GM12878 (cell line): ENCODE data around the gene BBS2. TPM values are rescaled to one million over a fixed set of nuclear protein-coding genes. Genes with fewer than 3 reads are reported as not detected.

ENCODE experiments used
- ATAC-seq: fragments of 200-7000 bp; cut with Tn5 transposase; 3 replicates; pipeline ENCODE4 v1.9.1; 2020; ENCODE audit warnings: mild to moderate bottlenecking, moderate library complexity
- BruUV-seq: library from RNA; stranded (reverse); fragments of 400-500 nt; replicated peaks from 2 replicates; lab custom pipeline; 2021; lab: Mats Ljungman, UMichigan
- CTCF ChIA-PET: fragments of 300-600 bp; sonication (Branson Sonifier 250); formaldehyde crosslinking; extraction: SDS; loops from one replicate; lab custom pipeline; 2021; ENCODE audit warnings: inconsistent platforms; lab: Yijun Ruan, JAX
- POLR2A ChIA-PET: fragments of 350-600 bp; formaldehyde crosslinking; extraction: SDS; loops from one replicate; lab custom pipeline; 2021; ENCODE audit warnings: inconsistent platforms; lab: Charles Lee
- RAD21 ChIA-PET: fragments of 300-600 bp; sonication (Branson Sonifier 250); formaldehyde crosslinking; loops from one replicate; lab custom pipeline; 2023; ENCODE audit warnings: antibody characterized with exemption; ENCODE audit not compliant: unreplicated experiment; lab: Charles Lee
- SMC1A ChIA-PET: fragments of 300-600 bp; sonication (Branson Sonifier 250); formaldehyde crosslinking; loops from one replicate; lab custom pipeline; 2023; ENCODE audit not compliant: unreplicated experiment, uncharacterized antibody; lab: Charles Lee
- DNase-seq: peaks from one replicate; pipeline ENCODE4 v3.0.0-alpha.2; 2011; ENCODE audit warnings: low read depth, low spot score
- FAIRE-seq: peaks from 3 replicates; lab custom pipeline; 2011; peaks lifted over from hg19 to GRCh38; lab: Jason Lieb, UNC
- H2AFZ ChIP-seq: 2 replicates; pipeline ENCODE4 v1.6.0; 2011; ENCODE audit warnings: low read depth, low read length, control low read depth; ENCODE audit not compliant: control insufficient read depth
- H3K27ac ChIP-seq: 2 replicates; pipeline ENCODE4 v1.5.1; 2011; ENCODE audit warnings: control low read depth; ENCODE audit not compliant: control insufficient read depth, insufficient read depth
- H3K27me3 ChIP-seq, 2 experiments: replicated peaks in 1 of 2; 2 replicates each; pipeline versions ENCODE4 v1.6.0 to v1.6.1; 2011; ENCODE audit warnings: low read length in 1 of 2; ENCODE audit not compliant: control insufficient read depth in 2 of 2, insufficient read depth in 2 of 2
- H3K36me3 ChIP-seq, 2 experiments: 2 replicates each; pipeline ENCODE4 v1.5.1; 2011; ENCODE audit warnings: low read length in 1 of 2; ENCODE audit not compliant: control insufficient read depth in 2 of 2, insufficient read depth in 2 of 2
- H3K4me1 ChIP-seq: 2 replicates; pipeline ENCODE4 v1.6.1; 2011; ENCODE audit warnings: mild to moderate bottlenecking, low read length, moderate library complexity, mixed read lengths; ENCODE audit not compliant: control insufficient read depth, insufficient read depth
- H3K4me2 ChIP-seq: 2 replicates; pipeline ENCODE4 v1.6.0; 2011; ENCODE audit warnings: control low read depth; ENCODE audit not compliant: control insufficient read depth, insufficient read depth
- H3K4me3 ChIP-seq: fragments of 200-600 bp; sonication (generic); 2 replicates; pipeline ENCODE4 v1.5.1; 2016
- H3K79me2 ChIP-seq: 2 replicates; pipeline ENCODE4 v1.6.0; 2011; ENCODE audit warnings: low read length; ENCODE audit not compliant: control insufficient read depth, insufficient read depth
- H3K9ac ChIP-seq: 2 replicates; pipeline ENCODE4 v1.8.0; 2011; ENCODE audit warnings: low read length, control low read depth, mixed read lengths; ENCODE audit not compliant: control insufficient read depth, insufficient read depth
- H3K9me3 ChIP-seq: replicated peaks from 3 replicates; pipeline ENCODE4 v1.5.1; 2011; ENCODE audit warnings: mild to moderate bottlenecking, low read length; ENCODE audit not compliant: control insufficient read depth, insufficient read depth
- H4K20me1 ChIP-seq: 2 replicates; pipeline ENCODE4 v1.6.0; 2011; ENCODE audit not compliant: control insufficient read depth, insufficient read depth
- CHD2 ChIP-seq: IDR thresholded peaks from 2 replicates; pipeline ENCODE4 v1.6.1; 2011; ENCODE audit warnings: low read depth, low read length, improper control_type of control experiment, borderline replicate concordance
- EED ChIP-seq: sonication (generic); IDR thresholded peaks from 2 replicates; pipeline ENCODE4 v1.6.1; 2016; ENCODE audit warnings: antibody characterized with exemption, low read depth
- ESRRA ChIP-seq: IDR thresholded peaks from 2 replicates; pipeline ENCODE4 v1.6.1; 2012; ENCODE audit warnings: mild to moderate bottlenecking, low read length, improper control_type of control experiment
- FOXK2 ChIP-seq: fragments of 450-650 bp; IDR thresholded peaks from 2 replicates; pipeline ENCODE4 v1.6.1; 2017; ENCODE audit warnings: mild to moderate bottlenecking, moderate library complexity
- FOXM1 ChIP-seq: IDR thresholded peaks from 2 replicates; pipeline ENCODE4 v1.6.1; 2012; ENCODE audit warnings: low read depth, mild to moderate bottlenecking, inconsistent platforms, low read length, moderate library complexity
- HCFC1 ChIP-seq: fragments of 150-350 bp; IDR thresholded peaks from 2 replicates; pipeline ENCODE4 v1.6.1; 2014; ENCODE audit warnings: low read length
- HDAC6 ChIP-seq: fragments of 200-600 bp; sonication (generic); IDR thresholded peaks from one replicate; pipeline ENCODE4 v1.8.0; 2017; ENCODE audit warnings: antibody characterized with exemption; ENCODE audit not compliant: unreplicated experiment
- KAT2A ChIP-seq: conservative IDR thresholded peaks from 2 replicates; pipeline ENCODE4 v1.6.1; 2011; ENCODE audit warnings: low read depth, low read length; ENCODE audit not compliant: control insufficient read depth
- MXI1 ChIP-seq: fragments of 150-350 bp; IDR thresholded peaks from 2 replicates; pipeline ENCODE4 v1.6.1; 2011; ENCODE audit warnings: low read depth, mild to moderate bottlenecking, inconsistent platforms, low read length, improper control_type of control experiment
- RB1 ChIP-seq: fragments of 450-650 bp; formaldehyde crosslinking; IDR thresholded peaks from 2 replicates; pipeline ENCODE4 v1.6.1; 2017; ENCODE audit warnings: mild to moderate bottlenecking, borderline replicate concordance
- RBBP5 ChIP-seq: fragments of 200-600 bp; sonication (generic); conservative IDR thresholded peaks from 2 replicates; pipeline ENCODE4 v1.6.1; 2016
- RELA ChIP-seq: fragments of 450-650 bp; IDR thresholded peaks from 2 replicates; pipeline ENCODE4 v1.8.0; 2014; ENCODE audit warnings: borderline replicate concordance; ENCODE audit not compliant: partially characterized antibody
- SP1 ChIP-seq: IDR thresholded peaks from one replicate; pipeline ENCODE4 v1.6.1; 2011; ENCODE audit warnings: low read depth, low read length
- WGBS: methylation state at CpG from one replicate; pipeline ENCODE4 v1.1.6; 2016; ENCODE audit warnings: low lambda C conversion rate; ENCODE audit not compliant: insufficient replicate concordance, insufficient coverage; ENCODE audit errors: missing lambda C conversion rate; 5-methylcytosine and 5-hydroxymethylcytosine counted together
- in situ Hi-C: fragments of 300-500 bp; cut with MboI; formaldehyde crosslinking; loops from 9 replicates; pipeline ENCODE4 v1.14.3; 2018; ENCODE audit warnings: mixed read lengths
- intact Hi-C: fragments of 100-400 bp; cut with micrococcal nuclease; formaldehyde crosslinking; loops from one replicate; pipeline ENCODE4 v1.14.2; 2022; ENCODE audit not compliant: unreplicated experiment
- polyA plus RNA-seq, 11 experiments: library from polyadenylated mRNA; depleted of rRNA in 4 of 11; unstranded in 6 of 11; stranded (reverse) in 5 of 11; fragments of >200 nt; fragmentation: Nextera tagmentation in 4 of 11; fragmentation: Illumina TruSeq in 1 of 11; extraction: Ambion mirVana in 4 of 11; extraction: Trizol in 1 of 11; gene quantifications; 1 replicate in 1 of 11; 2 replicates in 10 of 11; pipeline versions ENCODE4 v1.2.1 to v1.2.3, GENCODE V29; 2011 to 2016; ENCODE audit warnings: inconsistent platforms in 2 of 11, missing spikeins in 2 of 11, low read depth in 1 of 11
- total RNA-seq, 4 experiments: library from RNA; depleted of rRNA in 3 of 4; stranded (reverse); fragments of >200 nt in 3 of 4; fragmentation: Illumina TruSeq in 1 of 4; extraction: Trizol in 1 of 4; gene quantifications; 2 replicates each; pipeline versions ENCODE4 v1.2.1 to v1.2.3, GENCODE V29; 2013 to 2021
- TF ChIP-seq, protein P1 (sequence below): fragments of 450-650 bp; IDR thresholded peaks from 2 replicates; pipeline ENCODE4 v1.6.1; 2017; ENCODE audit warnings: mild to moderate bottlenecking, moderate library complexity
- TF ChIP-seq, protein P2 (sequence below): IDR thresholded peaks from 2 replicates; pipeline ENCODE4 v1.6.1; 2012; ENCODE audit warnings: mild to moderate bottlenecking, low read depth, low read length

BBS2 gene
- total and polyA plus RNA-seq, 10 of the 15 experiments (the other 5 are each of a cell fraction or from before 2014, with no cell fraction given): 4.9 to 38.3 (median 16.4) TPM

DNA sequence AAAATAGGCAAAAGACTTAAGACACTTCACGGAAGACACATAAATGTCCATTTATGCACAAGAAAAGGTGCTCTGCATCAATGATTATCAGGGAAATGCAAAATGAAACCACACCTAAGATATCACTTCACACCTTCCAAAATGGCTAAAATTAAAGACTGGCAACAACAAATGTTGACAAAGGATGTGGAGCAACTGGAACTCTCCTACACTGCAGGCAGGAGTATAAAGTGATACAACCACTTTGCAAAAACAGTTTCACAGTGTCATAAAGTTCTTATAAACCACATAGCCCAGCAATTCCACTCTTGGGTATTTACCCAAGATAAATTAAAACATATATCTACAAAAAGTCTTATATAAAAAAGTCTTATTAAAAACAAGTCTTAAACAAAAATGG is 7.8 kb downstream of the BBS2 start:
- RAD21 ChIA-PET: no interaction called here
- intact Hi-C loops (no loop called here), in situ Hi-C loops (loop anchor here (5.0 kb wide), 1 partner anchor 190 kb away; no protein-coding TSS in a partner anchor)
- Histone ChIP-seq H3K9ac (no peak overlapping the region), H2AFZ (no peak overlapping the region), H3K79me2 (no peaks in the 10 kb centered on the region), H3K9me3 (no peaks in the 10 kb centered on the region), H3K27me3 (no peaks in the 10 kb centered on the region), H3K4me2 (no peak overlapping the region), H4K20me1 (no peaks in the 10 kb centered on the region), H3K4me3 (no peak overlapping the region), H3K36me3 (peaks cover 1 to 5% of the 10 kb centered on the region in 2 experiments; a peak in 3 of 4 replicates), H3K4me1 (no peaks in the 10 kb centered on the region), H3K27ac (no peak overlapping the region)
- BruUV-seq: no TSS peak
- CTCF ChIA-PET: interaction anchor here (3.0 kb wide), 1 partner anchor 89 kb away, joined by 10 read pairs; no protein-coding TSS in a partner anchor
- no peak for FAIRE-seq
- POLR2A ChIA-PET: no interaction called here
- SMC1A ChIA-PET: no interaction called here
- TF ChIP-seq FOXK2 (no peak), RB1 (no peak), SP1 (no peak), CHD2 (no peak), RBBP5 (no peak), RELA (no peak), KAT2A (no peak), ESRRA (no peak), FOXM1 (no peak), HDAC6 (no peak), MXI1 (no peak), EED (no peak), HCFC1 (no peak)
- TF ChIP-seq, protein P1, sequence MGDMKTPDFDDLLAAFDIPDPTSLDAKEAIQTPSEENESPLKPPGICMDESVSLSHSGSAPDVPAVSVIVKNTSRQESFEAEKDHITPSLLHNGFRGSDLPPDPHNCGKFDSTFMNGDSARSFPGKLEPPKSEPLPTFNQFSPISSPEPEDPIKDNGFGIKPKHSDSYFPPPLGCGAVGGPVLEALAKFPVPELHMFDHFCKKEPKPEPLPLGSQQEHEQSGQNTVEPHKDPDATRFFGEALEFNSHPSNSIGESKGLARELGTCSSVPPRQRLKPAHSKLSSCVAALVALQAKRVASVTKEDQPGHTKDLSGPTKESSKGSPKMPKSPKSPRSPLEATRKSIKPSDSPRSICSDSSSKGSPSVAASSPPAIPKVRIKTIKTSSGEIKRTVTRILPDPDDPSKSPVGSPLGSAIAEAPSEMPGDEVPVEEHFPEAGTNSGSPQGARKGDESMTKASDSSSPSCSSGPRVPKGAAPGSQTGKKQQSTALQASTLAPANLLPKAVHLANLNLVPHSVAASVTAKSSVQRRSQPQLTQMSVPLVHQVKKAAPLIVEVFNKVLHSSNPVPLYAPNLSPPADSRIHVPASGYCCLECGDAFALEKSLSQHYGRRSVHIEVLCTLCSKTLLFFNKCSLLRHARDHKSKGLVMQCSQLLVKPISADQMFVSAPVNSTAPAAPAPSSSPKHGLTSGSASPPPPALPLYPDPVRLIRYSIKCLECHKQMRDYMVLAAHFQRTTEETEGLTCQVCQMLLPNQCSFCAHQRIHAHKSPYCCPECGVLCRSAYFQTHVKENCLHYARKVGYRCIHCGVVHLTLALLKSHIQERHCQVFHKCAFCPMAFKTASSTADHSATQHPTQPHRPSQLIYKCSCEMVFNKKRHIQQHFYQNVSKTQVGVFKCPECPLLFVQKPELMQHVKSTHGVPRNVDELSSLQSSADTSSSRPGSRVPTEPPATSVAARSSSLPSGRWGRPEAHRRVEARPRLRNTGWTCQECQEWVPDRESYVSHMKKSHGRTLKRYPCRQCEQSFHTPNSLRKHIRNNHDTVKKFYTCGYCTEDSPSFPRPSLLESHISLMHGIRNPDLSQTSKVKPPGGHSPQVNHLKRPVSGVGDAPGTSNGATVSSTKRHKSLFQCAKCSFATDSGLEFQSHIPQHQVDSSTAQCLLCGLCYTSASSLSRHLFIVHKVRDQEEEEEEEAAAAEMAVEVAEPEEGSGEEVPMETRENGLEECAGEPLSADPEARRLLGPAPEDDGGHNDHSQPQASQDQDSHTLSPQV: no peak
- TF ChIP-seq, protein P2, sequence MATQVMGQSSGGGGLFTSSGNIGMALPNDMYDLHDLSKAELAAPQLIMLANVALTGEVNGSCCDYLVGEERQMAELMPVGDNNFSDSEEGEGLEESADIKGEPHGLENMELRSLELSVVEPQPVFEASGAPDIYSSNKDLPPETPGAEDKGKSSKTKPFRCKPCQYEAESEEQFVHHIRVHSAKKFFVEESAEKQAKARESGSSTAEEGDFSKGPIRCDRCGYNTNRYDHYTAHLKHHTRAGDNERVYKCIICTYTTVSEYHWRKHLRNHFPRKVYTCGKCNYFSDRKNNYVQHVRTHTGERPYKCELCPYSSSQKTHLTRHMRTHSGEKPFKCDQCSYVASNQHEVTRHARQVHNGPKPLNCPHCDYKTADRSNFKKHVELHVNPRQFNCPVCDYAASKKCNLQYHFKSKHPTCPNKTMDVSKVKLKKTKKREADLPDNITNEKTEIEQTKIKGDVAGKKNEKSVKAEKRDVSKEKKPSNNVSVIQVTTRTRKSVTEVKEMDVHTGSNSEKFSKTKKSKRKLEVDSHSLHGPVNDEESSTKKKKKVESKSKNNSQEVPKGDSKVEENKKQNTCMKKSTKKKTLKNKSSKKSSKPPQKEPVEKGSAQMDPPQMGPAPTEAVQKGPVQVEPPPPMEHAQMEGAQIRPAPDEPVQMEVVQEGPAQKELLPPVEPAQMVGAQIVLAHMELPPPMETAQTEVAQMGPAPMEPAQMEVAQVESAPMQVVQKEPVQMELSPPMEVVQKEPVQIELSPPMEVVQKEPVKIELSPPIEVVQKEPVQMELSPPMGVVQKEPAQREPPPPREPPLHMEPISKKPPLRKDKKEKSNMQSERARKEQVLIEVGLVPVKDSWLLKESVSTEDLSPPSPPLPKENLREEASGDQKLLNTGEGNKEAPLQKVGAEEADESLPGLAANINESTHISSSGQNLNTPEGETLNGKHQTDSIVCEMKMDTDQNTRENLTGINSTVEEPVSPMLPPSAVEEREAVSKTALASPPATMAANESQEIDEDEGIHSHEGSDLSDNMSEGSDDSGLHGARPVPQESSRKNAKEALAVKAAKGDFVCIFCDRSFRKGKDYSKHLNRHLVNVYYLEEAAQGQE: no peak
- no peak for DNase-seq
- WGBS: 96% methylated on average over 1 of the region's 1 CpG
- no peak for ATAC-seq
